A549 (cell line): ENCODE data around the gene SLC12A7. TPM values are rescaled to one million over a fixed set of nuclear protein-coding genes. Genes with fewer than 3 reads are reported as not detected.

Experiments used
- ATAC-seq, 2 experiments: fragments of 200-7000 bp in 1 of 2; fragments of >200 bp in 1 of 2; cut with Nextera tagmentation in 1 of 2; cut with Tn5 transposase in 1 of 2; 3 replicates each; pipeline versions ENCODE4 v1.8.0 to v1.9.1; 2018 to 2020; ENCODE audit warnings: mild to moderate bottlenecking in 1 of 2, moderate library complexity in 1 of 2
- CTCF ChIA-PET: fragments of 300-600 bp; sonication (Branson Sonifier 250); formaldehyde crosslinking; extraction: SDS; loops from one replicate; lab custom pipeline; 2021; ENCODE audit warnings: antibody characterized with exemption, inconsistent platforms; lab: Yijun Ruan, JAX
- POLR2A ChIA-PET: fragments of 350-600 bp; formaldehyde crosslinking; extraction: SDS; loops from one replicate; lab custom pipeline; 2021; ENCODE audit warnings: antibody characterized with exemption, inconsistent platforms; lab: Yijun Ruan, JAX
- DNase-seq, 2 experiments: peaks; one replicate each; pipeline versions ENCODE4 v3.0.0 to v3.0.0-alpha.2; 2011 to 2016; ENCODE audit warnings: low read depth in 1 of 2, low spot score in 1 of 2
- FAIRE-seq: peaks from 2 replicates; lab custom pipeline; 2011; peaks lifted over from hg19 to GRCh38; lab: Jason Lieb, UNC
- H3K27ac ChIP-seq, 2 experiments: fragments of >200 bp; sonication (Bioruptor Twin); formaldehyde crosslinking; 3 replicates each; pipeline ENCODE4 v1.5.1; 2016 to 2017
- H3K4me1 ChIP-seq: fragments of >200 bp; sonication (Bioruptor Twin); formaldehyde crosslinking; 3 replicates; pipeline ENCODE4 v1.6.1; 2016
- H3K4me2 ChIP-seq: fragments of >200 bp; sonication (Bioruptor Twin); formaldehyde crosslinking; 3 replicates; pipeline ENCODE4 v1.6.1; 2016
- H3K4me3 ChIP-seq: fragments of >200 bp; sonication (Bioruptor Twin); formaldehyde crosslinking; 3 replicates; pipeline ENCODE4 v1.5.1; 2016
- H3K9me3 ChIP-seq: fragments of >200 bp; sonication (Bioruptor Twin); formaldehyde crosslinking; 3 replicates; pipeline ENCODE4 v1.6.1; 2016
- ATOH8 ChIP-seq: fragments of 250-450 bp; sonication (Bioruptor Pico); IDR thresholded peaks from 2 replicates; pipeline ENCODE4 v1.5.0; 2020; ENCODE audit warnings: low read depth, mild to moderate bottlenecking, moderate library complexity
- CEBPB ChIP-seq, 2 experiments: fragments of >200 bp in 1 of 2; sonication (Bioruptor Twin) in 1 of 2; formaldehyde crosslinking in 1 of 2; IDR thresholded peaks; 2 replicates each; pipeline ENCODE4 v1.6.1; 2012 to 2016
- CHD2 ChIP-seq: fragments of 150-350 bp; IDR thresholded peaks from 2 replicates; pipeline ENCODE4 v1.6.1; 2014; ENCODE audit warnings: low read length; ENCODE audit not compliant: partially characterized antibody
- E2F6 ChIP-seq: IDR thresholded peaks from 2 replicates; pipeline ENCODE4 v1.6.1; 2012; ENCODE audit warnings: low read depth, borderline replicate concordance
- EHMT2 ChIP-seq: fragments of 200-600 bp; sonication (generic); IDR thresholded peaks from 2 replicates; pipeline ENCODE4 v1.6.1; 2016; ENCODE audit warnings: antibody characterized with exemption, low read depth, mild to moderate bottlenecking, moderate library complexity
- ELK1 ChIP-seq: fragments of 150-350 bp; IDR thresholded peaks from 2 replicates; pipeline ENCODE4 v1.6.1; 2014; ENCODE audit warnings: low read depth, mild to moderate bottlenecking, low read length
- FOSB ChIP-seq: fragments of 250-450 bp; sonication (Bioruptor Pico); IDR thresholded peaks from 2 replicates; pipeline ENCODE4 v1.5.0; 2020; ENCODE audit warnings: mild to moderate bottlenecking, moderate library complexity
- HDAC2 ChIP-seq: fragments of 200-600 bp; sonication (generic); IDR thresholded peaks from 2 replicates; pipeline ENCODE4 v1.6.1; 2016
- JUN ChIP-seq, 2 experiments: fragments of >200 bp; sonication (Bioruptor Twin); formaldehyde crosslinking; IDR thresholded peaks; 2 replicates in 1 of 2; 3 replicates in 1 of 2; pipeline ENCODE4 v1.6.1; 2016 to 2017
- JUNB ChIP-seq: fragments of >200 bp; sonication (Bioruptor Twin); formaldehyde crosslinking; IDR thresholded peaks from 2 replicates; pipeline ENCODE4 v1.6.1; 2016
- KDM1A ChIP-seq: fragments of 200-600 bp; sonication (generic); IDR thresholded peaks from 2 replicates; pipeline ENCODE4 v1.6.1; 2016; ENCODE audit warnings: low read depth, mild to moderate bottlenecking
- MAFK ChIP-seq: fragments of 450-650 bp; IDR thresholded peaks from 2 replicates; pipeline ENCODE4 v1.6.1; 2014; ENCODE audit not compliant: partially characterized antibody
- MYC ChIP-seq: IDR thresholded peaks from 2 replicates; pipeline ENCODE4 v1.6.1; 2012; ENCODE audit warnings: mild to moderate bottlenecking, inconsistent platforms, low read length, improper control_type of control experiment, borderline replicate concordance
- NFE2L2 ChIP-seq: fragments of 150-350 bp; conservative IDR thresholded peaks from 2 replicates; pipeline ENCODE4 v1.6.1; 2014; ENCODE audit warnings: low read length
- RAD21 ChIP-seq, 2 experiments: fragments of >200 bp in 1 of 2; sonication (Bioruptor Twin) in 1 of 2; formaldehyde crosslinking in 1 of 2; IDR thresholded peaks in 1 of 2; conservative IDR thresholded peaks in 1 of 2; 2 replicates in 1 of 2; 3 replicates in 1 of 2; pipeline ENCODE4 v1.6.1; 2012 to 2018; ENCODE audit warnings: inconsistent platforms in 1 of 2
- RCOR1 ChIP-seq: fragments of 150-350 bp; IDR thresholded peaks from 2 replicates; pipeline ENCODE4 v1.6.1; 2014; ENCODE audit warnings: antibody characterized with exemption, low read length, low read depth
- RFX5 ChIP-seq: fragments of 450-650 bp; IDR thresholded peaks from 2 replicates; pipeline ENCODE4 v1.7.1; 2014; ENCODE audit warnings: antibody characterized with exemption, mild to moderate bottlenecking, moderate library complexity
- RNF2 ChIP-seq: fragments of 200-600 bp; sonication (generic); IDR thresholded peaks from 2 replicates; pipeline ENCODE4 v1.6.1; 2016; ENCODE audit warnings: low read depth, mild to moderate bottlenecking, antibody characterized with exemption, moderate library complexity, borderline replicate concordance
- SREBF2 ChIP-seq: fragments of 450-650 bp; IDR thresholded peaks from 2 replicates; pipeline ENCODE4 v1.6.1; 2014; ENCODE audit warnings: mild to moderate bottlenecking, moderate library complexity
- USF2 ChIP-seq: fragments of 450-650 bp; IDR thresholded peaks from 2 replicates; pipeline ENCODE4 v1.6.1; 2014; ENCODE audit warnings: antibody characterized with exemption
- ZC3H11A ChIP-seq: fragments of 450-650 bp; IDR thresholded peaks from 2 replicates; pipeline ENCODE4 v1.6.1; 2014; ENCODE audit warnings: antibody characterized with exemption, mild to moderate bottlenecking
- ZSCAN20 ChIP-seq: fragments of 250-450 bp; sonication (Bioruptor Pico); IDR thresholded peaks from 2 replicates; pipeline ENCODE4 v1.8.0; 2022; ENCODE audit warnings: mild to moderate bottlenecking, moderate library complexity
- WGBS: methylation state at CpG from one replicate; pipeline ENCODE4 v1.1.6; 2017; ENCODE audit errors: missing lambda C conversion rate; 5-methylcytosine and 5-hydroxymethylcytosine counted together
- polyA plus RNA-seq, 4 experiments: library from polyadenylated mRNA; depleted of rRNA in 3 of 4; stranded (reverse); fragments of >200 nt; fragmentation: RNase III in 1 of 4; extraction: RNeasy Plus Mini Kit Qiagen cat#74134 plus additional on column Dnase treatment in 1 of 4; gene quantifications; 2 replicates in 3 of 4; 3 replicates in 1 of 4; pipeline ENCODE4 v1.2.3, GENCODE V29; 2011 to 2017
- TF ChIP-seq, protein P1 (sequence below): IDR thresholded peaks from 2 replicates; pipeline ENCODE4 v1.6.1; 2012
- TF ChIP-seq, protein P2 (sequence below): IDR thresholded peaks from 2 replicates; pipeline ENCODE4 v1.6.1; 2012
- TF ChIP-seq, protein P3 (sequence below): fragments of >200 bp; sonication (Bioruptor Twin); formaldehyde crosslinking; IDR thresholded peaks from 2 replicates; pipeline ENCODE4 v1.6.1; 2016

The SLC12A7 gene
- polyA plus RNA-seq, 2 of the 4 experiments (the other 2 are of a cell fraction) = 11.2 to 22.5 TPM

DNA sequence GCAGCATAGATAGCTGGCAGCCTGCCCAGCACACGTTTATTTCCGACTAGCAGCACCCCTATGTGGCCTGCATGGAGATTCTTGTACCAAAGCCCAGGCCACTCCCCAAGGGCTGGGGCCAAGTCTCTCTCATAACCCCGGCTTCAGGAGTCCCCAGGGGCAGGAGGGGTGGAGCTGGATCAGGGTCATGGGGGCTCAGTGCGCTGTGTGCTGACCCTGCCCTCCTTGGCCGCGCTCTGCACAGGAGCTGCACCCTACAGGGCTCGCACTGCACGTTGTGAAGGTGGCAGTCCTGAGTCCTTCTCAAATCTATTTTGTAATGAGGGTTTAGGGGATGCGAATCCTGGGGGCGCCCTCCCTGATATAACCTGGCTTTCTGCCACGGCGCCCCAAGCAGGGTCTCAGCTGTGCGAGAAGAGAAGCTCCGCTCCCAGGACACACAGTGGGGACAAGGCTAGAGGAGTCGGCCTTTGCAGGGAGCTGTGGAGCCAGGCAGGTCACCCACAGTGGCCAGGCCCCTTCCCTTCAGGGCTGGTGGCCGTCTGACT, 74.7 kb downstream of the SLC12A7 start:
- Histone ChIP-seq H3K4me2 (no peak overlapping the region), H3K4me3 (no peak overlapping the region), H3K27ac (no peak overlapping the region), H3K4me1 (no peaks in the 10 kb centered on the region), H3K9me3 (no peaks in the 10 kb centered on the region)
- FAIRE-seq (no peak), ATAC-seq (peak in 1 of 2 experiments; percentile 40; a peak in 3 of 6 replicates), DNase-seq (no peak)
- TF ChIP-seq, protein P1, sequence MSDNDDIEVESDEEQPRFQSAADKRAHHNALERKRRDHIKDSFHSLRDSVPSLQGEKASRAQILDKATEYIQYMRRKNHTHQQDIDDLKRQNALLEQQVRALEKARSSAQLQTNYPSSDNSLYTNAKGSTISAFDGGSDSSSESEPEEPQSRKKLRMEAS = no peak
- TF ChIP-seq RNF2 (no peak), MYC (no peak), JUN (IDR thresholded peaks at IDR 0.05) (no peak), KDM1A (no peak), SREBF2 (no peak), NFE2L2 (no peak), RAD21 (conservative IDR thresholded peaks at IDR 0.05 in 1 of 2, IDR thresholded peaks at IDR 0.05 in 1 of 2) (no peak), ELK1 (no peak), ZSCAN20 (CRISPR knock-in tag) (no peak), FOSB (CRISPR knock-in tag) (no peak), JUNB (no peak), CEBPB (IDR thresholded peaks at IDR 0.05) (no peak)
- WGBS = 77% methylated on average over 14 of the region's 16 CpGs
- POLR2A ChIA-PET = no interaction called here
- CTCF ChIA-PET = interaction anchor here (1.0 to 1.2 kb wide), 2 partner anchors 26 to 130 kb away, joined by 3 to 4 read pairs; no protein-coding TSS in a partner anchor

DNA sequence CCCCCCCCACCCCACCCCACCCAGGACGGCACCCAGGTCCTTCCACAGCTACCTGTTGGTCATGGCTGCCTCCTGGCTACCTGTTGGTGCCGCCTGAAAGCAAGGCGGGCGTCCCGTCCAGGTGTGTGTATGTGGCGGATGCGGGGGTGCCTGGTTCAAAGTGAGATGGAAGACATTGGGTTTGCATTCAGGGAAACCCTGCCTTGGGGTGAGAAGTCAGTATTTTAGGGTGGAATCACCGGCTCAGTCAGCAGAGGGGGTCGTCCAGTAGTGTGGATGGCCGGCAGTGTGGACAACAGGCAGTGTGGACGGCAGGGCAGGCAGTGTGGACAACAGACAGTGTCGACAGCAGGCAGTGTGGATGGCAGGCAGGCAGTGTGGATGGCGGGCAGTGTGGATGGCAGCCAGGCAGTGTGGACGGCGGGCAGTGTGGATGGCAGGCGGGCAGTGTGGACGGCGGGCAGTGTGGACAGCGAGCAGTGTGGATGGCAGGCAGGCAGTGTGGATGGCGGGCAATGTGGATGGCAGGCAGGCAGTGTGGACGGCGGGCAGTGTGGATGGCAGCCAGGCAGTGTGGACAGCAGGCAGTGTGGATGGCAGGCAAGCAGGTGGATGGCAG, 75.2 kb downstream of the SLC12A7 start:
- no peak for ATAC-seq
- ChIA-PET POLR2A (no interaction called here), CTCF (interaction anchor here (1.2 kb wide), 1 partner anchor 131 kb away, joined by 4 read pairs; no protein-coding TSS in a partner anchor)
- no peak for DNase-seq
- no peak overlapping the region for H3K4me3 ChIP-seq
- H3K4me2 ChIP-seq = no peak overlapping the region
- no peak overlapping the region for H3K27ac ChIP-seq
- TF ChIP-seq MYC (no peak), KDM1A (no peak), ZC3H11A (no peak)
- TF ChIP-seq, protein P2, sequence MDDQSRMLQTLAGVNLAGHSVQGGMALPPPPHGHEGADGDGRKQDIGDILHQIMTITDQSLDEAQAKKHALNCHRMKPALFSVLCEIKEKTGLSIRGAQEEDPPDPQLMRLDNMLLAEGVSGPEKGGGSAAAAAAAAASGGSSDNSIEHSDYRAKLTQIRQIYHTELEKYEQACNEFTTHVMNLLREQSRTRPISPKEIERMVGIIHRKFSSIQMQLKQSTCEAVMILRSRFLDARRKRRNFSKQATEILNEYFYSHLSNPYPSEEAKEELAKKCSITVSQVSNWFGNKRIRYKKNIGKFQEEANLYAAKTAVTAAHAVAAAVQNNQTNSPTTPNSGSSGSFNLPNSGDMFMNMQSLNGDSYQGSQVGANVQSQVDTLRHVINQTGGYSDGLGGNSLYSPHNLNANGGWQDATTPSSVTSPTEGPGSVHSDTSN = no peak
- TF ChIP-seq, protein P1 = no peak
- TF ChIP-seq, protein P3, sequence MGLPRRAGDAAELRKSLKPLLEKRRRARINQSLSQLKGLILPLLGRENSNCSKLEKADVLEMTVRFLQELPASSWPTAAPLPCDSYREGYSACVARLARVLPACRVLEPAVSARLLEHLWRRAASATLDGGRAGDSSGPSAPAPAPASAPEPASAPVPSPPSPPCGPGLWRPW = no peak
- H3K4me1 ChIP-seq = no peaks in the 10 kb centered on the region
- FAIRE-seq = no peak
- WGBS = 88% methylated on average over 21 of the region's 22 CpGs
- H3K9me3 ChIP-seq = no peaks in the 10 kb centered on the region

DNA sequence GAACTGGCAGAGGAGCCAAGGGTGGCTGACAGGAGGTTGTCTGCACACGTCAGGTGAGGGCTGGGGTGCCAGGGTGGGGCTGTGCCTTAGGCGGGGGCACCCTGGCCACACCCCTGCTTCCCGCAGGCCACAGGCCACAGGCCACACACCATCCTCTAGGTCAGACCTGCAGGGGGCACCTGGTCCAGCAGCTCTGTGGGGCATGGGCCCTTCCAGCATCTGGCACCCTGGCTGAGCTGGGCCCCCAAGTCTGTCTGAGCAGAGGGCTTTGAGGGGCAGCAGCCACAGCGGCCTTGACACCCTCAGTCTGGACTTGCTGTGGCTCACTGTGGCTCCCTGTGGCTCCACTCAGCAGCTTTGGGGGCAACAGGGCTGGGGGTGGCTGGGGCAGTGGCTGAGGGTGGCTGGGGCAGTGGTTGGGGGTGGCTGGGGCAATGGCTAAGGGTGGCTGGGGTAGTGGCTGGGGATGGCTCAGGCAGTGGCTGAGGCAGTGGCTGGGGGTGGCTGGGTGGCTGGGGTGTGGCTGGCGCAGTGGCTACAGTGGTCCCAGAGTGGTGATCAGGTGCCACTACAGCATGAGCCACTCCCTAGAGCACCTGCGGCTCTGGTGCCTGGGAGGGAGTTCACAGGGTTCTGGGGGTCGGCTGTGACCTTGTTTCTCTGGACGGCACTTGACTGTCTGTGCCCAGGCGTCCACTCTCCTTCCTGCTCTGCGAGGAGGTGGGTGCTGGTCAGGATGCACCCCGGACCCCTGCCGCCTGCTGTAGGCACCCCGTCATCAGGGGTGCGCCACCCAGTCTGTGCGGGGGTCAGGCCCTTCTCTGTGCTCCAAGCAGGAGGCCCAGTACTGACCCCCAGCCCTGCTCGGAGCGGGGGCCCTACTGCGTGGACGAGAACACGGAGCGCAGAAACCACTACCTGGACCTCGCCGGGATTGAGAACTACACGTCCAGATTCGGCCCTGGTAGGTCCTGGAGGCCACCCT, 76.2 kb downstream of the SLC12A7 start:
- Histone ChIP-seq H3K4me2 (no peak overlapping the region), H3K4me3 (no peak overlapping the region), H3K27ac (no peak overlapping the region), H3K4me1 (no peaks in the 10 kb centered on the region), H3K9me3 (no peaks in the 10 kb centered on the region)
- WGBS = 87% methylated on average over 17 of the region's 25 CpGs
- DNase-seq (no peak), FAIRE-seq (no peak), ATAC-seq (0 out of 6 replicates have a peak, but pooled peaks of 1 of the 2 experiments have one; percentile 9)
- CTCF ChIA-PET = no interaction called here
- POLR2A ChIA-PET = no interaction called here
- TF ChIP-seq NFE2L2 (no peak), RFX5 (no peak), USF2 (no peak), RAD21 (conservative IDR thresholded peaks at IDR 0.05 in 1 of 2, IDR thresholded peaks at IDR 0.05 in 1 of 2) (no peak), HDAC2 (no peak), CHD2 (no peak), RCOR1 (no peak), ATOH8 (CRISPR knock-in tag) (no peak), E2F6 (no peak), MAFK (no peak), EHMT2 (no peak)
